ENCODE data around the gene NFIA.

- TF ChIP-seq CTCF (IDR thresholded peaks at IDR 0.05) = no peak
- TF ChIP-seq POLR2A (IDR thresholded peaks at IDR 0.05) = no peak
Observed at GRCh38 chr1:61104220-61104671, 21.9 kb downstream of the NFIA start.
